Esophagus squamous epithelium (tissue), 4 donors: ENCODE results near the gene ATP6V1G3.

Source experiments
- POLR2A ChIP-seq, 4 donors: fragments of 450-650 bp; IDR thresholded peaks; one replicate each; pipeline ENCODE4 v1.6.1; 2017; ENCODE audit warnings: antibody characterized with exemption in 4 of 4, mild to moderate bottlenecking in 4 of 4, moderate library complexity in 3 of 4
- TF ChIP-seq, protein P1 (sequence below), 6 experiments: fragments of 450-650 bp in 4 of 6; fragments of 200-600 bp in 2 of 6; sonication (generic) in 2 of 6; IDR thresholded peaks; one replicate each; pipeline ENCODE4 v1.5.1; 2016 to 2019; ENCODE audit warnings: antibody characterized with exemption in 6 of 6, mild to moderate bottlenecking in 4 of 6, moderate library complexity in 4 of 6

DNA sequence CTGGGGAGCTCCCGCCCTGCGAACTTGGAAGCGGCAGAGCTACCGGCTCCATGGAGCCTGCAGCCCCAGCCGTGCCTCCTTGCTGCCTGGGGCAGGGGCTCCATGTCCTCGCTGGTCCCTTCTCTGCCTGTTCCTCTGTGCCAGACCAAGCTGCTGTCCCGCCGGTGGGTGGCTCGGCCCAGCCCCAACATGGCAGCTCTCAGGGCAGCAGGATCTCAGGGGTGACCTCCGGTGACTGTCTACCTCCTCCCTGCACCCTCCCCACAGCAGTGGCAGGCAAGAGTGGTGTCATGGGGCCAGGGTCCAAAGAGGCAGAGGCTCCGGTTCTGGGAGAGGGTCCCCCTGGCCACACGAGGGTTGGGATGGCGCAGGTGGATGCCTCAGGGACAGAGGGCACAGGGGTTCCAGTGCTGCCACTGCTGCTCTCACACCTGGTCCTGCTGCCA lies 45.8 kb downstream of the ATP6V1G3 start:
- TF ChIP-seq, protein P1, sequence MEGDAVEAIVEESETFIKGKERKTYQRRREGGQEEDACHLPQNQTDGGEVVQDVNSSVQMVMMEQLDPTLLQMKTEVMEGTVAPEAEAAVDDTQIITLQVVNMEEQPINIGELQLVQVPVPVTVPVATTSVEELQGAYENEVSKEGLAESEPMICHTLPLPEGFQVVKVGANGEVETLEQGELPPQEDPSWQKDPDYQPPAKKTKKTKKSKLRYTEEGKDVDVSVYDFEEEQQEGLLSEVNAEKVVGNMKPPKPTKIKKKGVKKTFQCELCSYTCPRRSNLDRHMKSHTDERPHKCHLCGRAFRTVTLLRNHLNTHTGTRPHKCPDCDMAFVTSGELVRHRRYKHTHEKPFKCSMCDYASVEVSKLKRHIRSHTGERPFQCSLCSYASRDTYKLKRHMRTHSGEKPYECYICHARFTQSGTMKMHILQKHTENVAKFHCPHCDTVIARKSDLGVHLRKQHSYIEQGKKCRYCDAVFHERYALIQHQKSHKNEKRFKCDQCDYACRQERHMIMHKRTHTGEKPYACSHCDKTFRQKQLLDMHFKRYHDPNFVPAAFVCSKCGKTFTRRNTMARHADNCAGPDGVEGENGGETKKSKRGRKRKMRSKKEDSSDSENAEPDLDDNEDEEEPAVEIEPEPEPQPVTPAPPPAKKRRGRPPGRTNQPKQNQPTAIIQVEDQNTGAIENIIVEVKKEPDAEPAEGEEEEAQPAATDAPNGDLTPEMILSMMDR (IDR thresholded peaks at IDR 0.05), result no peak
- no peak for TF ChIP-seq POLR2A (IDR thresholded peaks at IDR 0.05)
